ENCODE measurements around the gene ADGRE2. TPM values are rescaled to one million over a fixed set of nuclear protein-coding genes. Genes with fewer than 3 reads are reported as not detected.

The ADGRE2 gene
- total and polyA plus RNA-seq, 2 of the 4 experiments (the other 2 are of a cell fraction) = not detected

GRCh38 chr19:14732510-14732909, 45.9 kb downstream of the ADGRE2 start:
- Histone ChIP-seq H2AFZ (replicated peaks; ENCODE audit: low read length, poor library complexity) (no peak overlapping the region), H3K36me3 (ENCODE audit: control insufficient read depth, insufficient read depth, low read length) (no peaks in the 10 kb centered on the region), H2BK20ac (ENCODE audit: low read depth, low read length) (no peak overlapping the region), H3K9ac (ENCODE audit: low read depth, low read length) (no peak overlapping the region), H3K56ac (ENCODE audit: extremely low read depth, insufficient read depth, low read length) (no peak overlapping the region), H3K4ac (ENCODE audit: low read depth, low read length) (no peak overlapping the region), H3K9me1 (ENCODE audit: insufficient read depth, low read length) (no peaks in the 10 kb centered on the region), H2AK5ac (ENCODE audit: low read depth, low read length) (no peak overlapping the region), H3K79me1 (ENCODE audit: low read depth in 1 of 2, low read length in 2 of 2) (no peaks in the 10 kb centered on the region), H4K20me1 (ENCODE audit: insufficient read depth, low read length) (no peaks in the 10 kb centered on the region), H3K27ac (ENCODE audit: insufficient read depth, low read length) (no peak overlapping the region), H3K4me2 (ENCODE audit: low read depth, low read length) (no peak overlapping the region), H3K9me3 (ENCODE audit: control insufficient read depth, insufficient read depth, low read length) (peaks cover 6% of the 10 kb centered on the region; the same call in 1 of the 2 replicates), H3K23ac (ENCODE audit: low read depth, low read length) (no peak overlapping the region), H2BK15ac (ENCODE audit: low read depth, low read length) (no peak overlapping the region), H4K8ac (ENCODE audit: low read depth in 2 of 2, low read length in 2 of 2) (no peak overlapping the region), H3K27me3 (ENCODE audit: control insufficient read depth, insufficient read depth, low read length) (no peaks in the 10 kb centered on the region), H3K4me3 (ENCODE audit: insufficient read depth, low read depth, low read length) (no peak overlapping the region), H2BK120ac (ENCODE audit: low read depth, low read length) (no peak overlapping the region), H3K18ac (ENCODE audit: low read depth, low read length) (no peak overlapping the region), H3K14ac (replicated peaks; ENCODE audit: low read depth, low read length) (no peak overlapping the region), H3K4me1 (ENCODE audit: control insufficient read depth, insufficient read depth, low read length) (no peaks in the 10 kb centered on the region), H2AK9ac (replicated peaks; ENCODE audit: low read depth, low read length, poor library complexity) (no peak overlapping the region), H4K91ac (ENCODE audit: insufficient read depth, low read depth, low read length) (no peak overlapping the region), H2BK5ac (ENCODE audit: low read depth, low read length, poor library complexity, severe bottlenecking) (no peak overlapping the region), H4K5ac (ENCODE audit: low read depth, low read length) (no peak overlapping the region)
- intact Hi-C loops (cut with micrococcal nuclease) = no loop called here
- BruUV-seq (replicated peaks) = no TSS peak
- ChIA-PET POLR2A (ENCODE audit: unreplicated experiment) (no interaction called here), CTCF (no interaction called here)
- ATAC-seq (ENCODE audit: low read depth) (no peak), DNase-seq (no peak)
- in situ Hi-C loops (cut with MboI; ENCODE audit: low sequenced_read_pairs) = no loop called here
- TF ChIP-seq FOS (IDR thresholded peaks at IDR 0.05; ENCODE audit: low read depth, low read length) = no peak
- TF ChIP-seq MAZ (IDR thresholded peaks at IDR 0.05; ENCODE audit: borderline replicate concordance, low read depth, low read length) = no peak
- no peak for TF ChIP-seq RFX5 (IDR thresholded peaks at IDR 0.05; ENCODE audit: low read depth, low read length)
- TF ChIP-seq MXI1 (IDR thresholded peaks at IDR 0.05; ENCODE audit: borderline replicate concordance, low read depth, low read length) = no peak
- TF ChIP-seq ELK1 (IDR thresholded peaks at IDR 0.05; ENCODE audit: borderline replicate concordance, low read depth, low read length) = no peak
- TF ChIP-seq CHD1 (IDR thresholded peaks at IDR 0.05; ENCODE audit: low read depth, low read length) = no peak
- TF ChIP-seq SMC3 (IDR thresholded peaks at IDR 0.05; ENCODE audit: low read depth, low read length) = no peak
- no peak for TF ChIP-seq POLR2A (IDR thresholded peaks at IDR 0.05; ENCODE audit: low read depth, low read length)
- TF ChIP-seq RAD21 (IDR thresholded peaks at IDR 0.05; ENCODE audit: low read length) = no peak
- no peak for TF ChIP-seq BHLHE40 (IDR thresholded peaks at IDR 0.05; ENCODE audit: low read depth, low read length)
- TF ChIP-seq NFE2L2 (IDR thresholded peaks at IDR 0.05; ENCODE audit: low read depth, low read length) = no peak
- TF ChIP-seq RCOR1 (IDR thresholded peaks at IDR 0.05; ENCODE audit: insufficient replicate concordance, low read length) = no peak
- no peak for TF ChIP-seq MAFK (IDR thresholded peaks at IDR 0.05; ENCODE audit: low read depth, low read length)
- TF ChIP-seq CTCF (conservative IDR thresholded peaks at IDR 0.05; ENCODE audit: low read depth, low read length) = no peak
- no peak for TF ChIP-seq USF2 (IDR thresholded peaks at IDR 0.05; ENCODE audit: low read depth, low read length)
- no peak for TF ChIP-seq CEBPB (IDR thresholded peaks at IDR 0.05; ENCODE audit: low read depth, low read length)
- dilution Hi-C loops (cut with HindIII; ENCODE audit: low sequenced_read_pairs, unreplicated experiment) = no loop called here
